HepG2 (cell line): ENCODE data around the gene CRYGA. TPM values are rescaled to one million over a fixed set of nuclear protein-coding genes. Genes with fewer than 3 reads are reported as not detected.
A peak's percentile ranks its signal among the peaks of the same experiment; 100 is the strongest.

Source experiments
- ARNTL ChIP-seq: sonication (generic); formaldehyde crosslinking; IDR thresholded peaks from 2 replicates; pipeline ENCODE4 v1.4.0; 2020; ENCODE audit warnings: mild to moderate bottlenecking, missing genetic modification reagents
- ASH2L ChIP-seq: fragments of 300-600, 200-600 bp; sonication (generic); IDR thresholded peaks from 2 replicates; pipeline ENCODE4 v1.7.0; 2017; ENCODE audit warnings: low read depth, mild to moderate bottlenecking, moderate library complexity, mixed read lengths, low read length; ENCODE audit not compliant: insufficient read length
- CREB1 ChIP-seq, 2 experiments: fragments of 450-650 bp in 1 of 2; IDR thresholded peaks; 2 replicates each; pipeline ENCODE4 v1.6.1; 2016 to 2017; ENCODE audit warnings: control low read depth in 1 of 2, mild to moderate bottlenecking in 1 of 2, missing compliant biosample characterization in 1 of 2, missing genetic modification characterization in 1 of 2
- CREM ChIP-seq, 2 experiments: sonication (generic) in 1 of 2; formaldehyde crosslinking in 1 of 2; IDR thresholded peaks; 2 replicates each; pipeline versions ENCODE4 v1.4.0 to v1.6.1; 2016 to 2020; ENCODE audit warnings: antibody characterized with exemption in 1 of 2, mild to moderate bottlenecking in 1 of 2, missing genetic modification reagents in 1 of 2
- ETV5 ChIP-seq: IDR thresholded peaks from 2 replicates; pipeline ENCODE4 v1.6.1; 2018; ENCODE audit warnings: missing biosample characterization, missing genetic modification reagents, inconsistent platforms, borderline replicate concordance
- EZH2 ChIP-seq: conservative IDR thresholded peaks from 2 replicates; pipeline ENCODE4 v1.6.1; 2012; ENCODE audit warnings: mild to moderate bottlenecking, low read depth, low read length, moderate library complexity
- MIER2 ChIP-seq: IDR thresholded peaks from 2 replicates; pipeline ENCODE4 v1.6.1; 2016; ENCODE audit warnings: missing biosample characterization, missing genetic modification reagents
- REPIN1 ChIP-seq: sonication (generic); formaldehyde crosslinking; IDR thresholded peaks from 2 replicates; pipeline ENCODE4 v1.8.0; 2022; ENCODE audit warnings: missing genetic modification reagents, low read depth, mild to moderate bottlenecking, borderline replicate concordance
- SMC3 ChIP-seq: IDR thresholded peaks from 2 replicates; pipeline ENCODE4 v1.6.1; 2011; ENCODE audit warnings: low read length, improper control_type of control experiment
- SNAPC2 ChIP-seq: sonication (generic); formaldehyde crosslinking; IDR thresholded peaks from 2 replicates; pipeline ENCODE4 v1.8.1; 2022; ENCODE audit warnings: mild to moderate bottlenecking, missing genetic modification reagents
- TEAD3 ChIP-seq: optimal IDR thresholded peaks from 2 replicates; pipeline ENCODE3; 2016; ENCODE audit warnings: borderline replicate concordance
- THAP11 ChIP-seq: IDR thresholded peaks from 2 replicates; pipeline ENCODE4 v1.6.1; 2016; ENCODE audit warnings: missing biosample characterization, missing genetic modification reagents
- YEATS2 ChIP-seq: sonication (generic); formaldehyde crosslinking; IDR thresholded peaks from 2 replicates; pipeline ENCODE4 v1.4.0; 2020; ENCODE audit warnings: missing genetic modification reagents, borderline replicate concordance
- ZFP90 ChIP-seq: sonication (generic); formaldehyde crosslinking; IDR thresholded peaks from 2 replicates; pipeline ENCODE4 v1.8.0; 2022; ENCODE audit warnings: missing genetic modification reagents, mild to moderate bottlenecking, inconsistent platforms, borderline replicate concordance
- ZNF331 ChIP-seq: sonication (generic); formaldehyde crosslinking; IDR thresholded peaks from 2 replicates; pipeline ENCODE4 v1.4.0; 2020; ENCODE audit warnings: missing genetic modification reagents
- polyA plus RNA-seq, 8 experiments: library from polyadenylated mRNA; depleted of rRNA in 3 of 8; stranded (reverse) in 7 of 8; unstranded in 1 of 8; fragments of >200 nt; fragmentation: Illumina TruSeq in 4 of 8; extraction: Trizol in 4 of 8; gene quantifications; 2 replicates each; pipeline versions ENCODE4 v1.2.1 to v1.2.3, GENCODE V29; 2011 to 2016; ENCODE audit warnings: low read depth in 4 of 8, missing spikeins in 1 of 8, mixed read lengths in 1 of 8; ENCODE audit not compliant: insufficient read depth in 1 of 8
- total RNA-seq, 5 experiments: library from RNA; depleted of rRNA; stranded (reverse); fragments of >200 nt; fragmentation: Illumina TruSeq; extraction: Trizol; gene quantifications; 2 replicates each; pipeline ENCODE4 v1.2.3, GENCODE V29; 2016; ENCODE audit warnings: low read depth in 1 of 5
- TF ChIP-seq, protein P1 (sequence below): IDR thresholded peaks from 2 replicates; pipeline ENCODE4 v1.6.1; 2016; ENCODE audit warnings: missing genetic modification reagents, missing compliant biosample characterization
- TF ChIP-seq, protein P2 (sequence below): IDR thresholded peaks from 2 replicates; pipeline ENCODE4 v1.6.1; 2016; ENCODE audit warnings: missing compliant biosample characterization, missing genetic modification reagents, borderline replicate concordance
- TF ChIP-seq, protein P3 (sequence below): sonication (generic); formaldehyde crosslinking; IDR thresholded peaks from 2 replicates; pipeline ENCODE4 v1.4.0; 2020; ENCODE audit warnings: mild to moderate bottlenecking, low read depth, missing genetic modification reagents
- TF ChIP-seq, protein P4 (sequence below): sonication (generic); formaldehyde crosslinking; IDR thresholded peaks from 2 replicates; pipeline ENCODE4 v1.4.0; 2020; ENCODE audit warnings: missing genetic modification reagents
- TF ChIP-seq, protein P5 (sequence below): IDR thresholded peaks from 2 replicates; pipeline ENCODE4 v1.6.1; 2018; ENCODE audit warnings: missing genetic modification reagents, mild to moderate bottlenecking, missing compliant biosample characterization

Gene CRYGA
- total and polyA plus RNA-seq, 2 of the 13 experiments (the other 11 are each of a cell fraction or from before 2014, with no cell fraction given) = not detected

DNA sequence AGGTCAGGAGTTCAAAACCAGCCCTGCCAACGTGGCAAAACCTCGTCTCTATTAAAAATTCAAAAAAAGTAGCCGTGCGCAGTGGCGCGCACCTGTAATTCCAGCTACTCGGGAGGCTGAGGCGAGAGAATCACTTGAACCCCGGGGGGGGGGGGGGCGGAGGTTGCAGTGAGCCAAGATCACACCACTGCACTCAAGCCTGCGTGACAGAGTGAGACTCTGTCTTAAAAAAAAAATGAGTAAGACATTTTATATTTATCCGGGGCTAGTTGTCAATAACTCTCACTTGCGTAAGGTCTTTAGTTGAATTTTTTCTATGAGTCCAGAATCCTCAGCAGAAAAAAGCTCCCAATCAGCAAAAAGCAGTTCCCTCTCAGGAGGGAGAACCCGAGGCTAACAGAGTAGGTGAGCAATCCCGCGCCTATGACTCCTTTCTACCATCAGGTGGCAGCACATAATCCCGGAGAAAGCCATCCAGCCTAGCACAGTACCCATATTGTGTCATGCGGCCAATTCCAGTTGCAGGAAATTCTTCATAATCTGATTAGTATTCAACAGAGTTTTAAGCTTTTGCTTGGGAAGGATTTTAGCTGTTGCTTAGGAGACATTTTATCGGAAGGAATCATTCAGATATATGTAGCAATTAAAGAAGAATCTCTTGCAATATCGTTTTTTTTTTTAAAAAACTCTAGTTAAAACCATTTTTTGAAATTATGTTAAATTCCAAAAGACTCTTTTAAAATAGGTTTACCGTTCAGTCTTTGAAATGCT, 11.9 kb upstream of the CRYGA start (continued):
- TF ChIP-seq ARNTL (CRISPR knock-in tag) (no peak), SMC3 (peak; percentile 94), MIER2 (CRISPR knock-in tag) (no peak), SNAPC2 (CRISPR knock-in tag) (no peak), ASH2L (peak; percentile 0), ZFP90 (CRISPR knock-in tag) (no peak; the same call in 1 of the 2 replicates), ZNF331 (peak; percentile 97), REPIN1 (CRISPR knock-in tag) (peak; percentile 54; the same call in 1 of the 2 replicates), TEAD3 (peak; percentile 49), CREB1 (IDR thresholded peaks at IDR 0.05) (no peak), CREB1 (CRISPR knock-in tag; IDR thresholded peaks at IDR 0.05) (0 out of 2 replicates have a peak, but pooled peaks have one; percentile 34), YEATS2 (CRISPR knock-in tag) (peak; percentile 24; the same call in 1 of the 2 replicates), ETV5 (no peak; the same call in 1 of the 2 replicates), THAP11 (peak; percentile 54; the same call in 1 of the 2 replicates), CREM (IDR thresholded peaks at IDR 0.05) (0 out of 2 replicates have a peak, but pooled peaks have one; percentile 16), CREM (CRISPR knock-in tag; IDR thresholded peaks at IDR 0.05) (no peak), EZH2 (no peak)
- TF ChIP-seq, protein P1, sequence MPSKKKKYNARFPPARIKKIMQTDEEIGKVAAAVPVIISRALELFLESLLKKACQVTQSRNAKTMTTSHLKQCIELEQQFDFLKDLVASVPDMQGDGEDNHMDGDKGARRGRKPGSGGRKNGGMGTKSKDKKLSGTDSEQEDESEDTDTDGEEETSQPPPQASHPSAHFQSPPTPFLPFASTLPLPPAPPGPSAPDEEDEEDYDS (CRISPR knock-in tag) = peak; percentile 28; the same call in 1 of the 2 replicates
- TF ChIP-seq, protein P2, sequence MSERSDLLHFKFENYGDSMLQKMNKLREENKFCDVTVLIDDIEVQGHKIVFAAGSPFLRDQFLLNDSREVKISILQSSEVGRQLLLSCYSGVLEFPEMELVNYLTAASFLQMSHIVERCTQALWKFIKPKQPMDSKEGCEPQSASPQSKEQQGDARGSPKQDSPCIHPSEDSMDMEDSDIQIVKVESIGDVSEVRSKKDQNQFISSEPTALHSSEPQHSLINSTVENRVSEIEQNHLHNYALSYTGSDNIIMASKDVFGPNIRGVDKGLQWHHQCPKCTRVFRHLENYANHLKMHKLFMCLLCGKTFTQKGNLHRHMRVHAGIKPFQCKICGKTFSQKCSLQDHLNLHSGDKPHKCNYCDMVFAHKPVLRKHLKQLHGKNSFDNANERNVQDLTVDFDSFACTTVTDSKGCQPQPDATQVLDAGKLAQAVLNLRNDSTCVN = no peak
- TF ChIP-seq, protein P3, sequence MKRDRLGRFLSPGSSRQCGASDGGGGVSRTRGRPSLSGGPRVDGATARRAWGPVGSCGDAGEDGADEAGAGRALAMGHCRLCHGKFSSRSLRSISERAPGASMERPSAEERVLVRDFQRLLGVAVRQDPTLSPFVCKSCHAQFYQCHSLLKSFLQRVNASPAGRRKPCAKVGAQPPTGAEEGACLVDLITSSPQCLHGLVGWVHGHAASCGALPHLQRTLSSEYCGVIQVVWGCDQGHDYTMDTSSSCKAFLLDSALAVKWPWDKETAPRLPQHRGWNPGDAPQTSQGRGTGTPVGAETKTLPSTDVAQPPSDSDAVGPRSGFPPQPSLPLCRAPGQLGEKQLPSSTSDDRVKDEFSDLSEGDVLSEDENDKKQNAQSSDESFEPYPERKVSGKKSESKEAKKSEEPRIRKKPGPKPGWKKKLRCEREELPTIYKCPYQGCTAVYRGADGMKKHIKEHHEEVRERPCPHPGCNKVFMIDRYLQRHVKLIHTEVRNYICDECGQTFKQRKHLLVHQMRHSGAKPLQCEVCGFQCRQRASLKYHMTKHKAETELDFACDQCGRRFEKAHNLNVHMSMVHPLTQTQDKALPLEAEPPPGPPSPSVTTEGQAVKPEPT (CRISPR knock-in tag) = no peak
- TF ChIP-seq, protein P4, sequence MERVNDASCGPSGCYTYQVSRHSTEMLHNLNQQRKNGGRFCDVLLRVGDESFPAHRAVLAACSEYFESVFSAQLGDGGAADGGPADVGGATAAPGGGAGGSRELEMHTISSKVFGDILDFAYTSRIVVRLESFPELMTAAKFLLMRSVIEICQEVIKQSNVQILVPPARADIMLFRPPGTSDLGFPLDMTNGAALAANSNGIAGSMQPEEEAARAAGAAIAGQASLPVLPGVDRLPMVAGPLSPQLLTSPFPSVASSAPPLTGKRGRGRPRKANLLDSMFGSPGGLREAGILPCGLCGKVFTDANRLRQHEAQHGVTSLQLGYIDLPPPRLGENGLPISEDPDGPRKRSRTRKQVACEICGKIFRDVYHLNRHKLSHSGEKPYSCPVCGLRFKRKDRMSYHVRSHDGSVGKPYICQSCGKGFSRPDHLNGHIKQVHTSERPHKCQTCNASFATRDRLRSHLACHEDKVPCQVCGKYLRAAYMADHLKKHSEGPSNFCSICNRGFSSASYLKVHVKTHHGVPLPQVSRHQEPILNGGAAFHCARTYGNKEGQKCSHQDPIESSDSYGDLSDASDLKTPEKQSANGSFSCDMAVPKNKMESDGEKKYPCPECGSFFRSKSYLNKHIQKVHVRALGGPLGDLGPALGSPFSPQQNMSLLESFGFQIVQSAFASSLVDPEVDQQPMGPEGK = 0 out of 2 replicates have a peak, but pooled peaks have one; percentile 14
- TF ChIP-seq, protein P5, sequence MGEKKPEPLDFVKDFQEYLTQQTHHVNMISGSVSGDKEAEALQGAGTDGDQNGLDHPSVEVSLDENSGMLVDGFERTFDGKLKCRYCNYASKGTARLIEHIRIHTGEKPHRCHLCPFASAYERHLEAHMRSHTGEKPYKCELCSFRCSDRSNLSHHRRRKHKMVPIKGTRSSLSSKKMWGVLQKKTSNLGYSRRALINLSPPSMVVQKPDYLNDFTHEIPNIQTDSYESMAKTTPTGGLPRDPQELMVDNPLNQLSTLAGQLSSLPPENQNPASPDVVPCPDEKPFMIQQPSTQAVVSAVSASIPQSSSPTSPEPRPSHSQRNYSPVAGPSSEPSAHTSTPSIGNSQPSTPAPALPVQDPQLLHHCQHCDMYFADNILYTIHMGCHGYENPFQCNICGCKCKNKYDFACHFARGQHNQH (CRISPR knock-in tag) = 0 out of 2 replicates have a peak, but pooled peaks have one; percentile 30
